Mesendoderm (in vitro differentiated cells): ENCODE results near the gene SREK1.
"Not testable (repeated sequence)": the region's sequence is repeated elsewhere in the genome, so short reads cannot be mapped to it uniquely, and the experiment has no call there.

Source experiments
- DNase-seq: peaks from one replicate; pipeline ENCODE4 v3.0.0; 2013
- H2AK5ac ChIP-seq: 2 replicates; pipeline ENCODE4 v1.6.1; 2013; ENCODE audit warnings: low read length, inconsistent platforms
- H2BK120ac ChIP-seq: 2 replicates; pipeline ENCODE4 v1.6.1; 2013; ENCODE audit warnings: low read depth, mild to moderate bottlenecking, low read length, moderate library complexity, mixed read lengths
- H2BK15ac ChIP-seq: replicated peaks from 2 replicates; pipeline ENCODE4 v1.6.1; 2013; ENCODE audit warnings: low read depth, mild to moderate bottlenecking, moderate library complexity
- H2BK5ac ChIP-seq: 2 replicates; pipeline ENCODE4 v1.6.1; 2013; ENCODE audit warnings: low read length, inconsistent platforms
- H3K18ac ChIP-seq: 2 replicates; pipeline ENCODE4 v1.6.1; 2013; ENCODE audit warnings: mild to moderate bottlenecking, low read length, mixed read lengths
- H3K23ac ChIP-seq: one replicate; pipeline ENCODE4 v1.6.1; 2013; ENCODE audit warnings: low read length
- H3K27ac ChIP-seq: 2 replicates; pipeline ENCODE4 v1.5.1; 2013; ENCODE audit warnings: low read depth, mild to moderate bottlenecking, inconsistent platforms, low read length, moderate library complexity
- H3K27me3 ChIP-seq: 2 replicates; pipeline ENCODE4 v1.6.1; 2013; ENCODE audit warnings: low read length, control low read depth, mild to moderate bottlenecking, inconsistent platforms; ENCODE audit not compliant: insufficient read depth, poor library complexity
- H3K36me3 ChIP-seq: 2 replicates; pipeline ENCODE4 v1.6.1; 2013; ENCODE audit warnings: low read length, inconsistent platforms; ENCODE audit not compliant: control insufficient read depth, insufficient read depth
- H3K4ac ChIP-seq: one replicate; pipeline ENCODE4 v1.6.1; 2013; ENCODE audit warnings: low read depth, mild to moderate bottlenecking, low read length, moderate library complexity
- H3K4me1 ChIP-seq: 2 replicates; pipeline ENCODE4 v1.6.1; 2013; ENCODE audit warnings: low read depth, low read length, inconsistent platforms; ENCODE audit not compliant: control insufficient read depth
- H3K4me2 ChIP-seq: 2 replicates; pipeline ENCODE4 v1.6.1; 2013; ENCODE audit warnings: low read length
- H3K4me3 ChIP-seq: 2 replicates; pipeline ENCODE4 v1.5.1; 2013; ENCODE audit warnings: mild to moderate bottlenecking, low read length
- H3K56ac ChIP-seq: one replicate; pipeline ENCODE4 v1.6.1; 2013; ENCODE audit warnings: low read length
- H3K79me1 ChIP-seq: 2 replicates; pipeline ENCODE4 v1.6.1; 2013; ENCODE audit warnings: low read length, inconsistent platforms
- H3K79me2 ChIP-seq: 2 replicates; pipeline ENCODE4 v1.6.1; 2013; ENCODE audit warnings: mild to moderate bottlenecking, low read length; ENCODE audit not compliant: control insufficient read depth, insufficient read depth
- H3K9ac ChIP-seq: 2 replicates; pipeline ENCODE4 v1.6.1; 2013; ENCODE audit warnings: low read length, inconsistent platforms
- H4K5ac ChIP-seq: one replicate; pipeline ENCODE4 v1.6.1; 2013; ENCODE audit warnings: low read length
- H4K8ac ChIP-seq: one replicate; pipeline ENCODE4 v1.6.1; 2013; ENCODE audit warnings: low read depth, mild to moderate bottlenecking, control low read depth, low read length, moderate library complexity
- WGBS: extraction: QIAGEN DNeasy Blood & Tissue Kit; methylation state at CpG from one replicate; pipeline ENCODE4 v1.1.7; 2013; ENCODE audit warnings: low lambda C conversion rate, missing lambda C conversion rate; ENCODE audit not compliant: insufficient coverage; ENCODE audit errors: extremely low coverage; 5-methylcytosine and 5-hydroxymethylcytosine counted together

The SREK1 gene

DNA sequence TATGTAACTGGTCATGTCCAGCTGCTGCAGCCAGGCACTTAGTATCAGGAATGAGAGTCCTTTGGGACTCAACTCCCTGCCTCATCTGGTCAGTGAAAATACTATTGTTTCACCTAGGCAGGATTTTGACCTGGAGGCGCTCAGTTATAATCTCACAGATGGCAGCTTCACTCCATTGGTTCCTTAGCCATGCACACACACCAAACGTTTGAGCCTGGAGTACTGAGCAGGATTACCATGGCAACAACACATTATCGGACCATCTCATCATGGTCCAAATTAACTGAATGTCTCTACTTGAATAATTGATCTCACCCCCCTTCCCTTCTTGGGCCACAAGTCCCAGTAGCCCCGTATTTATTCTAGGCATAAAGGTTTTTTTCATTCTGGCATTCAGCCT lies 15.0 kb upstream of the SREK1 start:
- H3K4ac ChIP-seq = no peak overlapping the region
- H3K27me3 ChIP-seq = no peaks in the 10 kb centered on the region
- H2BK15ac ChIP-seq = no peak overlapping the region
- H3K56ac ChIP-seq = no peak overlapping the region
- H2AK5ac ChIP-seq = no peak overlapping the region
- H4K8ac ChIP-seq = no peak overlapping the region
- H2BK5ac ChIP-seq = no peak overlapping the region
- DNase-seq = no peak
- no peaks in the 10 kb centered on the region for H3K79me1 ChIP-seq
- no peak overlapping the region for H3K18ac ChIP-seq
- no peaks in the 10 kb centered on the region for H3K79me2 ChIP-seq
- H4K5ac ChIP-seq = no peak overlapping the region
- no peaks in the 10 kb centered on the region for H3K4me1 ChIP-seq
- H3K4me3 ChIP-seq = no peak overlapping the region
- H3K23ac ChIP-seq = no peak overlapping the region
- no peaks in the 10 kb centered on the region for H3K36me3 ChIP-seq
- H3K27ac ChIP-seq = no peak overlapping the region
- WGBS = no CpG with 5 or more reads among the region's 4 CpGs
- no peak overlapping the region for H2BK120ac ChIP-seq
- no peak overlapping the region for H3K4me2 ChIP-seq
- H3K9ac ChIP-seq = no peak overlapping the region

DNA sequence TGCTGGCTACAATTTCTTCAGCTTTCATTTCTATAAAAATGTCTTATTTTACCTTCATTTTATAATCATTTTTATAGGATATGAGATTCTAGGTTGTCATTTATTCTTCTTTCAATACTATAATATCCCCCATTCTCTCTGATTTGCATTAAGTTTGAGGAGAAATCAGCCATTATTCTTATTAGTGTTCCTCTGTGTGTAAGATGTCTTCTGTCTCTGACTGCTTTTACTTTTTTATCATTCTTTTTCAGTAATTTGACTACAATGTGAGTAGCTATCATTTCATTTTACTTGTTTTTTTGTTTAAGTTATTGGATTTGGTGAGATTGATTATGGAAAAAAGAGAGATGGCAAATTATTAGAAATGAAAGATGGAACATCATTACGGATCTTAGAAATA lies 13.6 kb upstream of the SREK1 start:
- no peaks in the 10 kb centered on the region for H3K36me3 ChIP-seq
- 100% methylated on average over 1 of the region's 1 CpG for WGBS
- H3K4me2 ChIP-seq = no peak overlapping the region
- no peak overlapping the region for H2BK5ac ChIP-seq
- H3K18ac ChIP-seq = no peak overlapping the region
- no peak overlapping the region for H3K4me3 ChIP-seq
- H3K4ac ChIP-seq = no peak overlapping the region
- no peaks in the 10 kb centered on the region for H3K79me2 ChIP-seq
- H2BK15ac ChIP-seq = no peak overlapping the region
- H3K27ac ChIP-seq = no peak overlapping the region
- H2AK5ac ChIP-seq = no peak overlapping the region
- H4K8ac ChIP-seq = no peak overlapping the region
- no peaks in the 10 kb centered on the region for H3K4me1 ChIP-seq
- H3K79me1 ChIP-seq = no peaks in the 10 kb centered on the region
- H3K9ac ChIP-seq = no peak overlapping the region
- no peak overlapping the region for H3K23ac ChIP-seq
- H2BK120ac ChIP-seq = no peak overlapping the region
- H4K5ac ChIP-seq = no peak overlapping the region
- no peak for DNase-seq
- H3K27me3 ChIP-seq = no peaks in the 10 kb centered on the region
- H3K56ac ChIP-seq = no peak overlapping the region

DNA sequence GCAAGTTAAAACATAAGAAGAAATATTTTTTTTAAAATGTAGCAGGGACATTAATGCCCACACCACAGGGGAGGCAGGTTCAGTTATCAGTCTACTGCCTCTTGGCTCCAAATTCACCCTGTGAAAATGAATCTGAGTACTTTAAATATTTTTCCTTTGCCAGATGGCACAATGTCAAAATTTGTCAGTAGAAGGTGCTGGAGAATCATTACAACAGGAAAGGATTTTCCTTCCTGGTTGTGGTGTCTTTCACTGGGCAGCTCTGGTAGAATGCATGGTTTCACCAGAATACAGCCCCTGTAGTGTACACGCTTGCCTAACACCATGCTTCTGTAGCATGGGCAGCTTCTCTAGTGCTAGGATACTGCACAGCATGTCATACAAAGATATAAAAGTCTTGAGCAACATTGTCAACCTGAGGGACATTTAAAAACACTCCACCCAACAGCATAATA lies 9.7 kb upstream of the SREK1 start:
- H3K79me1 ChIP-seq = no peaks in the 10 kb centered on the region
- H3K4me3 ChIP-seq = no peak overlapping the region
- no peak overlapping the region for H3K18ac ChIP-seq
- no CpG with 5 or more reads among the region's 1 CpG for WGBS
- no peak overlapping the region for H4K5ac ChIP-seq
- H4K8ac ChIP-seq = no peak overlapping the region
- H3K27me3 ChIP-seq = no peaks in the 10 kb centered on the region
- no peaks in the 10 kb centered on the region for H3K36me3 ChIP-seq
- H2AK5ac ChIP-seq = no peak overlapping the region
- H3K4ac ChIP-seq = no peak overlapping the region
- H3K9ac ChIP-seq = no peak overlapping the region
- H3K4me1 ChIP-seq = no peaks in the 10 kb centered on the region
- H3K4me2 ChIP-seq = no peak overlapping the region
- H2BK5ac ChIP-seq = no peak overlapping the region
- no peak overlapping the region for H3K27ac ChIP-seq
- H3K56ac ChIP-seq = no peak overlapping the region
- no peaks in the 10 kb centered on the region for H3K79me2 ChIP-seq
- H3K23ac ChIP-seq = no peak overlapping the region
- H2BK15ac ChIP-seq = no peak overlapping the region
- no peak overlapping the region for H2BK120ac ChIP-seq
- DNase-seq = no peak

DNA sequence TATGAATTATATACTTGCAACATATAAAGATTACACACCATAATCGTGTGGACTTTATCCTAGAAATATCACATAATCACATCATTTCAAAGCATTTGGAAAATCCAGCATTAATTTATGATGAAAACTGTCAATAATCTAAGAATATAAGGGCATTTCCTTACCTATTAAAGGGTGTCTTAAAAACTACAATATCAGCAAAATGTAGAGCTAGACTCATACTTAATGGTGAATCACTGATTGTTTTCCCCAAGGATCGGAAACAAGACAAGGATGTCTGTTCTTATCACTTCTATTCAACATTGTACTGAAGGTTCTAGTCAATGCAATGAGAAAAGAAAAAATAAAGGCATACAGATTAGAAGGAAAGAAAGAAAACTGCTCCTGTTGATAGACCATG lies 8.0 kb upstream of the SREK1 start:
- Histone ChIP-seq H2BK15ac (no peak overlapping the region), H3K27me3 (no peaks in the 10 kb centered on the region), H3K27ac (no peak overlapping the region), H3K4me1 (no peaks in the 10 kb centered on the region), H3K4ac (no peak overlapping the region), H3K36me3 (no peaks in the 10 kb centered on the region), H3K4me2 (no peak overlapping the region), H3K79me2 (no peaks in the 10 kb centered on the region), H4K5ac (no peak overlapping the region), H4K8ac (no peak overlapping the region), H3K79me1 (no peaks in the 10 kb centered on the region), H3K56ac (no peak overlapping the region), H3K4me3 (no peak overlapping the region), H3K18ac (no peak overlapping the region), H2BK5ac (no peak overlapping the region), H2AK5ac (no peak overlapping the region), H3K23ac (no peak overlapping the region), H2BK120ac (no peak overlapping the region), H3K9ac (no peak overlapping the region)
- no peak for DNase-seq
- WGBS = 100% methylated on average over 1 of the region's 2 CpGs

DNA sequence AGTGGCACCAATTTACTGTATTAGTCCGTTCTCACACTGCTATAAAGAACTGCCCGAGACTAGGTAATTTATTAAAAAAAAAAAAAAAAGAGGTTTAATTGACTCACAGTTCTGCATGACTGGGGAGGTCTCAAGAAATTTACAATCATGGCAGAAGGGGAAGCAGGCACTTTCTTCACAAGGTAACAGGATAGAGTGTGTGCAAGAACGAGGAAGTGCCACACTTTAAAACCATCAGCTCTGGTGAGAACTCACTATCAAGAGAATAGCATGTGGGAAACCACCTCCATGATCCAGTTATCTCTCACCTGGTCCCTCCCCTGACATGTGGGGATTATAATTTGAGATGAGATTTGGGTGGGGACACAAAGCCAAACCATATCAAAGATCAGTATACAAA lies 7.2 kb upstream of the SREK1 start:
- not testable (repeated sequence) for H2AK5ac ChIP-seq, H4K5ac ChIP-seq, H3K79me2 ChIP-seq, H3K79me1 ChIP-seq, H3K27ac ChIP-seq, H3K56ac ChIP-seq, H3K27me3 ChIP-seq, H3K4me3 ChIP-seq, DNase-seq, H3K4me2 ChIP-seq, H3K9ac ChIP-seq, H3K23ac ChIP-seq, H2BK120ac ChIP-seq, H2BK5ac ChIP-seq, H2BK15ac ChIP-seq, H4K8ac ChIP-seq, H3K36me3 ChIP-seq, H3K4me1 ChIP-seq, H3K18ac ChIP-seq, H3K4ac ChIP-seq
- WGBS = no CpG with 5 or more reads among the region's 3 CpGs

DNA sequence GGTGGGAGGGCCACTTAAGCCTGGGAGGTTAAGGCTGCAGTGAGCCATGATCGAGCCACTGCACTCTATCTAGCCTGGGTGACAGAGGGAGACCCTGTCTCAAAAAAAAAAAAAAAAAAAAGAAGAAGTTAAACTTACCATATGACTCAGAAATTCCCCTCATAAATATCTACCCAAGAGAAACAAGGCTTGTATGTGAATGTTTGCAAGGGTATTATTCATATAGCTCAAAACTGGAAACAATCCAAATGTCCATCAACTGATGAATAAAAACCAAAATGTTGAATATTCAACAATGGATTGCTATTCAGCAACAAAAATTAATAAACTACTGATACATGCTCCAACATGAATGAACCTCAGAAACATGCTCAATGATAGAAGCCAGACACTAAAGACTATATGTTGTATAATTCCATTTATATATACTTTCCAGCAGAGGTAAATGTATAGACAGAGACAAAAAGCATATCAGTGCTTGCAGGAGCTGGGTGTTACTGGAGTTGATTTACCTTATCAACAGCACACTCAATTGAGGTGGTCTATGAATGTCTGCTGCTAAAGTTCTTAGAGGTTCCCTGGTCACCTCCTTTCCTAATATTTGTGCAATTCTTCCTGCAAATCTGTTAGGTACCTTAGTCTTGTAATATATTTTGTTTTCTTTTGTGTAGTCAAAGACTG lies 5.3 kb upstream of the SREK1 start:
- no CpG with 5 or more reads among the region's 1 CpG for WGBS
- Histone ChIP-seq H4K8ac (no peak overlapping the region), H3K79me2 (no peaks in the 10 kb centered on the region), H3K36me3 (no peaks in the 10 kb centered on the region), H3K4me3 (no peak overlapping the region), H3K27ac (no peak overlapping the region), H2BK5ac (no peak overlapping the region), H3K56ac (no peak overlapping the region), H3K9ac (no peak overlapping the region), H2BK120ac (no peak overlapping the region), H3K27me3 (no peaks in the 10 kb centered on the region), H3K4me1 (peaks cover 3% of the 10 kb centered on the region), H3K23ac (no peak overlapping the region), H2AK5ac (no peak overlapping the region), H3K18ac (no peak overlapping the region), H3K4me2 (no peak overlapping the region), H3K4ac (no peak overlapping the region), H3K79me1 (no peaks in the 10 kb centered on the region), H4K5ac (no peak overlapping the region), H2BK15ac (no peak overlapping the region)
- no peak for DNase-seq
